HG02763 (cell line): ENCODE measurements around the gene ZBTB20.

Experiments used
- ATAC-seq: cut with Tn5 transposase; IDR thresholded peaks from one replicate; pipeline ENCODE4 v1.9.1; 2021; ENCODE audit warnings: mild to moderate bottlenecking, moderate library complexity; ENCODE audit not compliant: unreplicated experiment

ZBTB20 gene

GRCh38 chr3:115038817-115039216, 108.3 kb downstream of the ZBTB20 start:
- ATAC-seq, result no peak

- ATAC-seq, result no peak
Observed at GRCh38 chr3:115022835-115023398, 124.2 kb downstream of the ZBTB20 start.

DNA sequence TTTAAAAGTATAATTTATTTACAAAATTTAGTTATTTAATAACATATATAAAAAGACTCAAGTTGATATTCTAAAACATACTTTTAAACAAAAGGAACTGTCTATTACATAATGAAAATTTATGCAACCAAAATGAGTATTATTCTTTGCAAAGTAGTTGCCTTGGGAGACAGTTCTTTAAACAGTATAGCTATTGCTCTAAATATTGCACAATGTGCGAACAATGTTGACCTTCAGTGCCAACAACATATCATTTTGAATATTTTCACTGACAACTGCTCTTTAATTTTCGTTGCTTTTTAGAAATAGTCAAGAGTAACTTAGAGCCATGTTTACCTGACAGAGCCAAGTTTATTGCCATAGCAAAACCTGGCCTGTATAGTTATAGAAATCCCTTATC, 124.9 kb downstream of the ZBTB20 start:
- no peak for ATAC-seq

- ATAC-seq, result no peak
Observed at GRCh38 chr3:115021061-115021460, 126.0 kb downstream of the ZBTB20 start.

GRCh38 chr3:115019900-115020299, 127.2 kb downstream of the ZBTB20 start:
- no peak for ATAC-seq

DNA sequence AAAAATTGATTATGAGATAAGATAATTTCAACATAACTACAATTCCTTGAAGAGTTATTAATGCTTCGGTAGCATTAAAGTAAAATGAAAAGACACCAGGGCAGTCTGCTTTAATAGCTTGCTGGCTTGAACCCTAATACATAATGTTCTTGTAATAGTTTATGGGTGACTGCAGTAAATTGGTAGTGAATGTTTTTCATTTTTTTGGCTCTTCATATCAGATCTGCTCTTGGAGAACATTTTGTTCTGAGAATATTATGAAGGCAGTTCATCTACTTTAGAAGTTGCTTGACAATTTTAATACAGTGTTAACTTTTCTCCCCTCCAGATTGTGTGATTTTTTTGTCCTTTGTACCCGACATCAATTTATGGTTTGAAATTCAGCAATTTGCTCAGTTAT, 128.4 kb downstream of the ZBTB20 start:
- ATAC-seq, result no peak

DNA sequence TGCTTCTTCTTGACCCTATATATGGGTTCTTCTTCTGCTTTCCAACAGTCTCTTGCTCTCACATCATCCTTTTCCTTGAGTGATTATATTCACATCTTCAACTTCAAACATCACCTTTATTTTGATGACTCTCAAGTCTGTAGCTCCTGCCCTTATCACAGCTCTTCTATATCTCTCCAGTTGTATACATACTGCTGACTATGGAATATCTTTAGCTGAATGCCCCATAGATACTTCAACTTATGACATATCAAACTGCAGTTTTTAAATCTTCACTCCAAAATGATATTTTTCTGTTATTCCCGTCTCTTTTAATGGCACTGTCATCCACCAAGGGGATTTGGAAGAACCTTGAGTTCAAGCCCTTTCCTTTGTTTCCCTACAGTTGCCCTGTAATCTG, 139.1 kb downstream of the ZBTB20 start:
- ATAC-seq, result no peak

DNA sequence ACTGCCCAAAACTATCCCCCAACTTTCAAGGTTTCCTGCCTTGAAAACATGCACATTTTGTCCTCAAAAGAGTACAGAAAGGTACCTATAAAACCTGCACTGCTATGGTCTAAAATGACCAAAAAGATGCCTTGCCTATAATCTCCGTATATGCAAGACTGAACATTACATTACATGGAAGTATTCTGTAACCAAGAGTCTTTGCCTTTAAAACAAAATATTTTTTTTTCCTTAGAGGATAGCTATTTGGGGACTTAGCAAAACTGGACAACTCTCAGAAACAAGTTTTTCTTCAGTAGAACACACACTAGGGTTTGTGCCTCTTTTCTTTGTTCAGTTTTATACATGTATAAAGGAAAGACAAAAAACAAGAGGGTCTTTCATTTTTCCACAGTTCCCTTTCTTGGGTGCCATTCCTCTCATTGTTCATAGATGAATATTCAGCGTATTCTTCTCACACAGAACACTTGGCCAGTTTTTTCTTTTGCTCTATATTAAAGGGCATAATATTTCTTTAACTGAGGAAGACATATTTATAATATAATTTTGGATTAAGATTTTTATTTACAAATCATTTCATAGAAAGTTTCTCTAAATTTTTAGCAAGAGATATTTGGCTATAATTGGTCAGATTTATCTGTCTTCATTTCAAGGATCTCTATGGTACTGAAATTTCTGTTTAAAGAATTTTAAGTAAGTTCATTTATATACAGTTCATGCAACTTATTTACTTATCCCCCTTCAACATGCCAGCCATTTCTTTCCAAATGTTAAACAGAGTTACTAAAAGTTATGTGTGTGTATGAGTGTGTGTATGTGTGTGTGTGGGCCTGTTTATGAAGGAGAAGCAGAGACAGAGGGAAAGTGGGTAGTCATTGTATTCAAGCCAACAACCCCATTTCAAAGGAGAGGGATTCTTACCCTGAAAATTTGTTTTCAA, 142.6 kb downstream of the ZBTB20 start:
- ATAC-seq, result no peak

- ATAC-seq, result no peak
Observed at GRCh38 chr3:114998971-114999579, 148.0 kb downstream of the ZBTB20 start.

DNA sequence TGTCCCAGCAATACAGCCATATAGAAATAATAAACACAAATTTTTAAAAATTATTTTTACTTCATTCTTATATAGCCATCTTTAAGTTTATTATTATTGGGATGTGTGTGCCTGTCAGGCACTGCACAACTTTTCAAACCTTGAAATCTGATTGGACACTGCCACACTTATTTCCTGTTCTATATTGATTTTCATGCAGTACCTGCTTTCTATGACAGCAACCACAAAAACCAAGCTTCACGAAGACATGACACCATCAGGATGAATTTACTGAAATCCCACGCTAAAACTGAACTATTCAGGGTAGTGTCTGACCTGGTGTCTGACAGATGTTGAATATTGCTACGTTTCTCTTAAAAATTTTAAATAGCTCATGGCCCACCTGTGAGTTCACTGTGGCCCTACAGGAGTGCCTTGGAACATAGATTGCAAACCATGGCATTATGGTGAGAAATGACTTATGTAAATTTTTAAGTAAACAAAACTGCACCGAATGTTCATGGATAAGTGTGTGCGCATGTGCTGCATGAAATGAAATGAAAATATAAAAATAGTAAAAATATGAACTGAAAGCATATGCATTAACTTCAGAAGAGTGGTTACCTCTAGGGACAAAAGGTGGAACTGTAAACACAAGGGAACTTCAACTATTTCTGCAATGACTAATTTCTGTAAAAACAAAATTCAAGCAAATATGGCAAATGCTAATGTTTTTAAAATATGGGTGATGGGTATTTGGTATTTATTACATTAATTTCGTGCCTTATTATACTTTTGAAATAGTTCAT, 152.3 kb downstream of the ZBTB20 start:
- no peak for ATAC-seq

DNA sequence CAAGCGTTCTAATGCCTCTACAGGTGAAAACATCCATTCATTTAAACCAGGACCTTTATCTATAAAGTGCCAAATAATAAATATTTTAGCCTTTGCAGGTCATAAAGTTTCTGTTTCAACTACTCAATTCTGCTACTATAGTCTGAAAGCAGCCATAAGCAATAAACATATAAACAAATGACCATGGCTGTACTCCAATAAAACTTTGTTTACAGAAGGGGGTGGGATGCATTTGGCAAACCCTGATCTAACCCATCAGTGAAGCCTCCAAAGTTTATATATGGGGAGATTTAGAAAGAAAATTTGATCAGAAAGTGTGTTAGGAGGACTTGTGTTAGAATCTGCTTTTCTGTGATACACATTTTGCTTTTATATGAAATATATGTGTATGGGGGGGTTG, 161.3 kb downstream of the ZBTB20 start:
- ATAC-seq, result no peak

DNA sequence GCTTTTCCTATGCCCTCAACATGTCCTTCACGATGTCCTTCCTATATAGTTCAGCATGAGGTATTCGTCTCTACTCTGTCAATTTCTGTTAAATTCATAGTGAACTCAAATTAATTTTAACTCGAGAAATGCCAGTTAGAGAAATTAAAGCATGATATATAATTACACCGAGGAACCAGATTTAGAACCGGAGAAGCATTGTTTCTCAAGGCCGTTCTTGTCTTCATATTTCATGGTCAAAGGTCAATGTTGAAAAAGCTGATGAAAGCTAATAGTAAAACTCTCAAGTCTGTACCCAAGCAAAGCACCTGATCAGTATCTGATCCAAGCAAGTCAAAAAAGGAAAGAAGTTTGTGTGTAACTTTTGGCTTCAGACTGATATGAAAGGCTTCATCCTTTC, 163.8 kb downstream of the ZBTB20 start:
- ATAC-seq, result no peak

- peak; percentile 83 for ATAC-seq
Observed at GRCh38 chr3:114974387-114974786, 172.7 kb downstream of the ZBTB20 start.

DNA sequence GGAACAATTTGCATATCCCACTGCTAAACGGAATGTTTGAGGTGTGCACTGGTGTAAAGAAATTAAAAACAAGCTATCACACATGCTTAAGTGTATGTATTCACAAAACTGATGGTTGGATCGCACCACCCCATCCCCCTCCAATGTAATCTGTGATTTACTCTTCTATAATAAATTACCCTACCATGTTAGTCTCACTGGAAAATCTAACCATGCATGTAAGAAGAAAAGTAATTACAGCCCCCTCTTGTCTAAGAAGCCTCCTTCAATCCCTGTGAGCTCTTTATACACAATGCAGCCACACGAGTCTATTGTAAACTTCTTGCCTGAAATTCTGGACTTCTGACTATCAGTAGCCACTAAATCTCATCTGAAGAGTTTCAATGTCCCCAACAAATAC, 173.6 kb downstream of the ZBTB20 start:
- no peak for ATAC-seq

DNA sequence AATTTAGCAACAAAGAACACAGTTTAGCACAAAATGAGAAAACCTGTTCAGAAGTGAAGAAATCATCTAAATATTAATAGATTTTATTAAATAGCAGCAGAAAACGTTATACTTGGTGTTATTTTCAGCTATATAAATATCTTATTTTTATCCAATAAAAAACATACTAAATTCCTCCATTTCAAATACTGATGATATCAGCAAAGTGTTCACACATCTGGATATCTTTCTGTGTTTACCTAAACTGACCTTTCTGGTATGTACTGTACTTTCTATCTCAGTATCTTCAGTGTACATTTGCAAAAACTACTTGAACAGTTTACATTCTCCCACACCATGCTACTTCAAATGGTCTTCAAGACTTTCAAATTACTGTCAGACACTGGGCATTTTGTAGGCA, 179.9 kb downstream of the ZBTB20 start:
- no peak for ATAC-seq

- ATAC-seq, result no peak
Observed at GRCh38 chr3:114962189-114962588, 184.9 kb downstream of the ZBTB20 start.

GRCh38 chr3:114958930-114959329, 188.2 kb downstream of the ZBTB20 start:
- no peak for ATAC-seq

DNA sequence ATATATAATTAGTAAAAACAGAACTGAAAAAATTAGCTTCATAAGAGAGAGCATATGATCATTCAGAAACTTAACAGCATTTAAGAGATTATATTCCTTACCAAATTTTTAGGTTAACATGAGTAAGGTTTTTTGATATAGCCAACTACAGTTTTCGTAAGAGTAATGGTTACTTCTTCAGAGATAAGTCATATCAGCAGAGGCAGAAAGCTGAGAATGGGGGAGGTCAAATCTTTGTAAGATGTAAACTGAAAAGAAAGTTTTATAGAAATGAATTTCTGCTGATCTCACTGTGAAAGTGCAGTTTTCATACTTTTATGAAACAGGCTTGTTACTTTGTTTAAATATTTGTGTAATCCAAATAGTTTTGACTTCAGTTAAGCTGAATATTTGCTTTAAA, 193.3 kb downstream of the ZBTB20 start:
- ATAC-seq, result no peak

DNA sequence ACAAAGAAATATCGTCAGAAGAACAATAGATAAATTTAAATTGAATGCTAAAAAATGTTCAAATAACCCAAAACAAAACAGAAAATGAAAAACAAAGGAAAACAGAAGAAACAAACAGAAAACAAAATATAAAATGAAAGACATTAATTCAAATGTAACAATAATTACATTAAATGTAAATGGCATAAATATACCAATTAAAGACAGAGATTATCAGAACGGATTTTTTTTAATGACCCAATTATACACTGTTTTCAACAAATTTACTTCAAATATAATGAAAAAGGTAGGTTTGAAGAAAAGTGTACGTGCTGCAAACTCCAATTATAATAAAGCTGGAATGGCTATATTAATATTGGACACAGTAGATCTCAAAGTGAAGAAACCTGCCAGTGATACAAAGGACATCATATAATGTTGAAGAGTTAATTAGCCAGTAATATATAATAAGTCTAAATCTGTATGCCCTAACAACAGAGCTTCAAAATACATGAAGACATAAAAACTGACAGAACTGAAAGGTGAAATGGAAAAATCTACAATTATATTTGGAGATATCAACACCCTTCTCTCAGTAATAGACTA, 193.8 kb downstream of the ZBTB20 start:
- ATAC-seq, result no peak

DNA sequence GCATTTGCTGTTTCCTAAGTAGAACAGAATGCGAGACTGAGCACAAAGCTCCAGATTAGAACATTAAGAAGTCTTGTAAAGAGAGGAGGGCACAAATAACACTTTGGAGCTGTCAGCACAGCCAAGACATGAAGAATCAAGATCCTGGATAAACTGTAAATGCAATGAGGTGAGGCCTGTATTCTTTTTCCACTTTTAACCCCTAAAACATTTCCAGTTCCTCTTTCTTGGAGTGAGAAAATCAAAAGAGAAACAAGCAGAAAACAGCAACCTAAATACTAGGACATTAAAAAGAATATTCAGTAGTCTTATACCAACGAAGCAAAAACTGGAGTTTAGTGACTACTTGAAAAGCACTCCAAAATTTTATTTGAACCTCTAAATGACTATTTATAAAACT, 204.3 kb downstream of the ZBTB20 start:
- no peak for ATAC-seq
